ENCODE results near the gene PRRT2. TPM values are rescaled to one million over a fixed set of nuclear protein-coding genes. Genes with fewer than 3 reads are reported as not detected.

PRRT2 gene
- polyA plus RNA-seq, 2 of the 4 experiments (the other 2 are of a cell fraction), result 0.25 to 0.44 TPM

GRCh38 chr16:29807426-29808218 lies 4.4 kb upstream of the PRRT2 start (continued):
- TF ChIP-seq USF2 (IDR thresholded peaks at IDR 0.05), result peak; percentile 65
- 0 out of 2 replicates have a peak, but pooled peaks have one; percentile 27 for TF ChIP-seq HDAC2 (IDR thresholded peaks at IDR 0.05)
- peak; percentile 81 for TF ChIP-seq PBX3 (IDR thresholded peaks at IDR 0.05)
- TF ChIP-seq SMC3 (IDR thresholded peaks at IDR 0.05), result peak; percentile 55; the same call in 2 of the 3 replicates
- TF ChIP-seq MAZ (IDR thresholded peaks at IDR 0.05; ENCODE audit: borderline replicate concordance, low read depth, low read length), result no peak
- no peak for TF ChIP-seq MAFK (IDR thresholded peaks at IDR 0.05; ENCODE audit: partially characterized antibody)
- TF ChIP-seq CHD4 (IDR thresholded peaks at IDR 0.05; ENCODE audit: borderline replicate concordance), result no peak

DNA sequence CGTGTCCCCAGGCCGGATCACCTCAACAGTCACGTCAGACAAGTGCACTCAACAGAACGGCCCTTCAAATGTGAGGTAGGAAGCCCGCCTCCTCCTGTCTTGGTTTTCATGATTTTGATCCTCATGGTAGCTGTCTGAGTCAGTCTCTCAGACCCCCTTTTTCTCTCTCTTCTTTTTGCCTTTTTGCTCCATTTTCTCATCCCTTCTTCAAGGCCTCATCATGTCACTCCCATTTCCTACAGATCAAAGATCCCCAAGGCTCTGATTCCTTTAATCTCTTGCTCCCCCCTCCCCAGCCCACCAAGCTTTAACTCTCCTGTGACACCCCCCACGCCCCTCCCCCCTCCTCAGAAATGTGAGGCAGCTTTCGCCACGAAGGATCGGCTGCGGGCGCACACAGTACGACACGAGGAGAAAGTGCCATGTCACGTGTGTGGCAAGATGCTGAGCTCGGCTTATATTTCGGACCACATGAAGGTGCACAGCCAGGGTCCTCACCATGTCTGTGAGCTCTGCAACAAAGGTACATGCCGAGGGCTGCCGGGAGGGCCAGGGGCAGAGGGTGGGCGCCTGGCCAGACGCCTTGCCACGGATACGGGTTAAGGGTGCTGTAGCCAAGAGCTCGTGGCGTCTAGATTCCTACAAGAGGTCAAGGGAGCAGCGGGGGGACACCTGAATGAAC lies 3.6 kb upstream of the PRRT2 start:
- DNase-seq (ENCODE audit: low read depth in 1 of 2, low spot score in 1 of 2), result no peak
- POLR2A ChIA-PET, result interaction anchor here (1.1 to 3.7 kb wide), 6 partner anchors 8 to 91 kb away, joined by 3 to 25 read pairs (median 8); partner anchors contain the start of genes KIF22, MVP, PAGR1 and SEZ6L2
- TF ChIP-seq CEBPB (IDR thresholded peaks at IDR 0.05) (no peak), CHD2 (IDR thresholded peaks at IDR 0.05; ENCODE audit: low read length, partially characterized antibody) (no peak), ZSCAN20 (CRISPR knock-in tag; IDR thresholded peaks at IDR 0.05) (no peak), MAFK (IDR thresholded peaks at IDR 0.05; ENCODE audit: partially characterized antibody) (peak; percentile 87), HEYL (CRISPR knock-in tag; IDR thresholded peaks at IDR 0.05) (no peak), POLR2AphosphoS2 (conservative IDR thresholded peaks at IDR 0.05; ENCODE audit: low read length) (no peak), CHD4 (IDR thresholded peaks at IDR 0.05; ENCODE audit: borderline replicate concordance) (no peak)
- TF ChIP-seq, protein P1, sequence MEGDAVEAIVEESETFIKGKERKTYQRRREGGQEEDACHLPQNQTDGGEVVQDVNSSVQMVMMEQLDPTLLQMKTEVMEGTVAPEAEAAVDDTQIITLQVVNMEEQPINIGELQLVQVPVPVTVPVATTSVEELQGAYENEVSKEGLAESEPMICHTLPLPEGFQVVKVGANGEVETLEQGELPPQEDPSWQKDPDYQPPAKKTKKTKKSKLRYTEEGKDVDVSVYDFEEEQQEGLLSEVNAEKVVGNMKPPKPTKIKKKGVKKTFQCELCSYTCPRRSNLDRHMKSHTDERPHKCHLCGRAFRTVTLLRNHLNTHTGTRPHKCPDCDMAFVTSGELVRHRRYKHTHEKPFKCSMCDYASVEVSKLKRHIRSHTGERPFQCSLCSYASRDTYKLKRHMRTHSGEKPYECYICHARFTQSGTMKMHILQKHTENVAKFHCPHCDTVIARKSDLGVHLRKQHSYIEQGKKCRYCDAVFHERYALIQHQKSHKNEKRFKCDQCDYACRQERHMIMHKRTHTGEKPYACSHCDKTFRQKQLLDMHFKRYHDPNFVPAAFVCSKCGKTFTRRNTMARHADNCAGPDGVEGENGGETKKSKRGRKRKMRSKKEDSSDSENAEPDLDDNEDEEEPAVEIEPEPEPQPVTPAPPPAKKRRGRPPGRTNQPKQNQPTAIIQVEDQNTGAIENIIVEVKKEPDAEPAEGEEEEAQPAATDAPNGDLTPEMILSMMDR (IDR thresholded peaks at IDR 0.05), result no peak
- H3K4me3 ChIP-seq, result peak overlapping the region; percentile 90
- H3K4me2 ChIP-seq, result peak overlapping the region; percentile 94
- CTCF ChIA-PET, result interaction anchor here (0.6 to 24.4 kb wide), 29 partner anchors 10 to 233 kb away, joined by 3 to 568 read pairs (median 4); partner anchors contain the start of genes ASPHD1, C16orf92, KIF22 and MVP
- peaks cover 52% of the 10 kb centered on the region for H3K4me1 ChIP-seq
- FAIRE-seq, result no peak
- 46% methylated on average over 24 of the region's 25 CpGs for WGBS (ENCODE audit: missing lambda C conversion rate)
- H3K9me3 ChIP-seq, result no peaks in the 10 kb centered on the region
- no peak for ATAC-seq
- peak overlapping the region; percentile 98 to 99 for H3K27ac ChIP-seq

GRCh38 chr16:29809031-29809747 lies 2.8 kb upstream of the PRRT2 start:
- ChIA-PET POLR2A (interaction anchor here (3.7 kb wide), 1 partner anchor 19 kb away, joined by 25 read pairs; the partner anchor contains the start of gene KIF22), CTCF (interaction anchor here (1.0 to 24.4 kb wide), 8 partner anchors 10 to 233 kb away, joined by 3 to 568 read pairs (median 9); partner anchors contain the start of genes KIF22, MVP, PAGR1 and TLCD3B)
- FAIRE-seq (no peak), ATAC-seq (no peak), DNase-seq (ENCODE audit: low read depth in 1 of 2, low spot score in 1 of 2) (no peak)
- peak overlapping the region; percentile 94 for H3K4me2 ChIP-seq
- no peaks in the 10 kb centered on the region for H3K9me3 ChIP-seq
- no peak overlapping the region; the same call in 2 of the 3 replicates for H3K4me3 ChIP-seq
- 86% methylated on average over 14 of the region's 31 CpGs for WGBS (ENCODE audit: missing lambda C conversion rate)
- H3K4me1 ChIP-seq, result peaks cover 44% of the 10 kb centered on the region
- peak overlapping the region in 1 of 2 experiments; percentile 98; a peak in 2 of 6 replicates for H3K27ac ChIP-seq
- TF ChIP-seq POLR2A (IDR thresholded peaks at IDR 0.05; ENCODE audit: low read length), result no peak
- TF ChIP-seq, protein P2, sequence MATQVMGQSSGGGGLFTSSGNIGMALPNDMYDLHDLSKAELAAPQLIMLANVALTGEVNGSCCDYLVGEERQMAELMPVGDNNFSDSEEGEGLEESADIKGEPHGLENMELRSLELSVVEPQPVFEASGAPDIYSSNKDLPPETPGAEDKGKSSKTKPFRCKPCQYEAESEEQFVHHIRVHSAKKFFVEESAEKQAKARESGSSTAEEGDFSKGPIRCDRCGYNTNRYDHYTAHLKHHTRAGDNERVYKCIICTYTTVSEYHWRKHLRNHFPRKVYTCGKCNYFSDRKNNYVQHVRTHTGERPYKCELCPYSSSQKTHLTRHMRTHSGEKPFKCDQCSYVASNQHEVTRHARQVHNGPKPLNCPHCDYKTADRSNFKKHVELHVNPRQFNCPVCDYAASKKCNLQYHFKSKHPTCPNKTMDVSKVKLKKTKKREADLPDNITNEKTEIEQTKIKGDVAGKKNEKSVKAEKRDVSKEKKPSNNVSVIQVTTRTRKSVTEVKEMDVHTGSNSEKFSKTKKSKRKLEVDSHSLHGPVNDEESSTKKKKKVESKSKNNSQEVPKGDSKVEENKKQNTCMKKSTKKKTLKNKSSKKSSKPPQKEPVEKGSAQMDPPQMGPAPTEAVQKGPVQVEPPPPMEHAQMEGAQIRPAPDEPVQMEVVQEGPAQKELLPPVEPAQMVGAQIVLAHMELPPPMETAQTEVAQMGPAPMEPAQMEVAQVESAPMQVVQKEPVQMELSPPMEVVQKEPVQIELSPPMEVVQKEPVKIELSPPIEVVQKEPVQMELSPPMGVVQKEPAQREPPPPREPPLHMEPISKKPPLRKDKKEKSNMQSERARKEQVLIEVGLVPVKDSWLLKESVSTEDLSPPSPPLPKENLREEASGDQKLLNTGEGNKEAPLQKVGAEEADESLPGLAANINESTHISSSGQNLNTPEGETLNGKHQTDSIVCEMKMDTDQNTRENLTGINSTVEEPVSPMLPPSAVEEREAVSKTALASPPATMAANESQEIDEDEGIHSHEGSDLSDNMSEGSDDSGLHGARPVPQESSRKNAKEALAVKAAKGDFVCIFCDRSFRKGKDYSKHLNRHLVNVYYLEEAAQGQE (IDR thresholded peaks at IDR 0.05), result no peak
- TF ChIP-seq CBX8 (IDR thresholded peaks at IDR 0.05), result no peak
- no peak for TF ChIP-seq MYC (IDR thresholded peaks at IDR 0.05; ENCODE audit: borderline replicate concordance, low read length)
- TF ChIP-seq POLR2AphosphoS2 (conservative IDR thresholded peaks at IDR 0.05; ENCODE audit: low read length), result no peak
- TF ChIP-seq, protein P3, sequence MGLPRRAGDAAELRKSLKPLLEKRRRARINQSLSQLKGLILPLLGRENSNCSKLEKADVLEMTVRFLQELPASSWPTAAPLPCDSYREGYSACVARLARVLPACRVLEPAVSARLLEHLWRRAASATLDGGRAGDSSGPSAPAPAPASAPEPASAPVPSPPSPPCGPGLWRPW (IDR thresholded peaks at IDR 0.05), result no peak
- TF ChIP-seq HDAC2 (IDR thresholded peaks at IDR 0.05), result no peak
- TF ChIP-seq, protein P1 (IDR thresholded peaks at IDR 0.05), result no peak
- TF ChIP-seq HOXB5 (CRISPR knock-in tag; IDR thresholded peaks at IDR 0.05), result no peak
- TF ChIP-seq EHF (CRISPR knock-in tag; IDR thresholded peaks at IDR 0.05), result no peak
